SIG-M5 (cell line): ENCODE measurements around the gene CHRNB1.
"Not testable (repeated sequence)": the region's sequence is repeated elsewhere in the genome, so short reads cannot be mapped to it uniquely, and the experiment has no call there.

Source experiments
- DNase-seq: peaks from one replicate; lab custom pipeline; 2025; lab: John Stamatoyannopoulos, UW

CHRNB1 gene

GRCh38 chr17:7467498-7467897 lies 22.6 kb downstream of the CHRNB1 start:
- no peak for DNase-seq

GRCh38 chr17:7468290-7468689 lies 23.4 kb downstream of the CHRNB1 start:
- no peak for DNase-seq

GRCh38 chr17:7468804-7469389 lies 24.0 kb downstream of the CHRNB1 start:
- DNase-seq: no peak

- not testable (repeated sequence) for DNase-seq
These were observed 25.0 kb downstream of the CHRNB1 start for GRCh38 chr17:7469843-7470242.

GRCh38 chr17:7470457-7470973 lies 25.7 kb downstream of the CHRNB1 start:
- DNase-seq: not testable (repeated sequence)

GRCh38 chr17:7471729-7472128 lies 26.9 kb downstream of the CHRNB1 start:
- no peak for DNase-seq

GRCh38 chr17:7474767-7475166 lies 29.9 kb downstream of the CHRNB1 start:
- DNase-seq: not testable (repeated sequence)

- no peak for DNase-seq
These were observed 31.0 kb downstream of the CHRNB1 start for GRCh38 chr17:7475764-7476422.

- no peak for DNase-seq
These were observed 31.6 kb downstream of the CHRNB1 start for GRCh38 chr17:7476494-7476893.

GRCh38 chr17:7476951-7477350 lies 32.1 kb downstream of the CHRNB1 start:
- no peak for DNase-seq

- DNase-seq: no peak
These were observed 32.8 kb downstream of the CHRNB1 start for GRCh38 chr17:7477392-7478275.

- DNase-seq: no peak
These were observed 33.7 kb downstream of the CHRNB1 start for GRCh38 chr17:7478276-7479212.

GRCh38 chr17:7479213-7480088 lies 34.6 kb downstream of the CHRNB1 start, which contains the start of gene ZBTB4:
Gene ZBTB4, minus strand, starts transcription at chr17:7479631. Its CDS starts 12,830 bp downstream, at chr17:7466801.
- no peak for DNase-seq

GRCh38 chr17:7480089-7480384 lies 35.2 kb downstream of the CHRNB1 start:
- no peak for DNase-seq

GRCh38 chr17:7481275-7481674 lies 36.4 kb downstream of the CHRNB1 start, which contains the start of gene SLC35G6:
Gene SLC35G6, plus strand, starts transcription at chr17:7481446. Its CDS starts 71 bp downstream, at chr17:7481517.
- DNase-seq: not testable (repeated sequence)

GRCh38 chr17:7481842-7482741 lies 37.2 kb downstream of the CHRNB1 start:
- DNase-seq: not testable (repeated sequence)

- not testable (repeated sequence) for DNase-seq
These were observed 37.9 kb downstream of the CHRNB1 start for GRCh38 chr17:7482742-7483088.

GRCh38 chr17:7483255-7484066 lies 38.6 kb downstream of the CHRNB1 start:
- peak; percentile 43 for DNase-seq
